Umbilical cord (tissue), 2 donors: Measurements from ENCODE around the gene SUPT5H. TPM values are rescaled to one million over a fixed set of nuclear protein-coding genes. Genes with fewer than 3 reads are reported as not detected.

Experiments used
- DNase-seq: peaks from one replicate; pipeline ENCODE4 v3.0.0-alpha.2; 2015; ENCODE audit warnings: low spot score
- total RNA-seq: library from RNA; depleted of rRNA; stranded (reverse); fragments of >200 nt; gene quantifications from one replicate; pipeline ENCODE4 v1.2.3, GENCODE V29; 2014; ENCODE audit warnings: low replicate concordance; ENCODE audit not compliant: insufficient read depth

The SUPT5H gene
- total RNA-seq, 1 donor from 2014 or later, result 41.4 TPM

DNA sequence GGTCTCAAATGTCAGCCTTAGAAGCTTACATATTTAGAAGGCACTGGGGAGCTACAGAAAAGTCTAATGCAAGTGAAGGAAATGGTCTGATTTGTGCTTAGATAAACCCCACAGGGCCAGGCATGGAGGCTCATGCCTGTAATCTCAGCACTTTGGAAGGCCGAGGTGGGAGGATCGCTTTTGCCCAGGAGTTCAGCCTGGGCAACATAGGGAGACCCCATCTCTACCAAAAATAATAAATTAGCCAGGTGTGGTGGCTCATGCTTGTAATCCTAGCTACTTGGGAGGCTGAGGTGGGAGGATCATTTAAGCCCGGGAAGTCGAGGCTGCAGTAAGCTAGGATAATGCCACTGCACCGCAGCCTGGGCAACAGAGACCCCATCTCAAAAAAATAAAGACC lies 50.7 kb downstream of the SUPT5H start:
- no peak for DNase-seq

DNA sequence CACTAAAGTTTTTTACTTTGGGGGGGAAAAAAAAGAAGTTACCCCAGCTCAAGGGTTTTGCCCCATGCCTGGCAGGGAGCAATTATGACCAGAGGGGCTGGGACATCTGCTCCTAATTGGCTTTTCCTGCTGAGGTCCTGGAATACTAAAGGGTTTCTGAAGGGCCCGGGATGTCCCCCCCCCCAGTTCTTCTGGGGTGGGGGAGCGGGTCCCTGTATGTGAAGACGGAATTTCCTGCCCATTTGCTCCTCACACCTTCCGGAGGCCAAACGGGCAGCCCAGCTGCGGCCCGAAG lies 52.3 kb downstream of the SUPT5H start:
- DNase-seq, result no peak

DNA sequence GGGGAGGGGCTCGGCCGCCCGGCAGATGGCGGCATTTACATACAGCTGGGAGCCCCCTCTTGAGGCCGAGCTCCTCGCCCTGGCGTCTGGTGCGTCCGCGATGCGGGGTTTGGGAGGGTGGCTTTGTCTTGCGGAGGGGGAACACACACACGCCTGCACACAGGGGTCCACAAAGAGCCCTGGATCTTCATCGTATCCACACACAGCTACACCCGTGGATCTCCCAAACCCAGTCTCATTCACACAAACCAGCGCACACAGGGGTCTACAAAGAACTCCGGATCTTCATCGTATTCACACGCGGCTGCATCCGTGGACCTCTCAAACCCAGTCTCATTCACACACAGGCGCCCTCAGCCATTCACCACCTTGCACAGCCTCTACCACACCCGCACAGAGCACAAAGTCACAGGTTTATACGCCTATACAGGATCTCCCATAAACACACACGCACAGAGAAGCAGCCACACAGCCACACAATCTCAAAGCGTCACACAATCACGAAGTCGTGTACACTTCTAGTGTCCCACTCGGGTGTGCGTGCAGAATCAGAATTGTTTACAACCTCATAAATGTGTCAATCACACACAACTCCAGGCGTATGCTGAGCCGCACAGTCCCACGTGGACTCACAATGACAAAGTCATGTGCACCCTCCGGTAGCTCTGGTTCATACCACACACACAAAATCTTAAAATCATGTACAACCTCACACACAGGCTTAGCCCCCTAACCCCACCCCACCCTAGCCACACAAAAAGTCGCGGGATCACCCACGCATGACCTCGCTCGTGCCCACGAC lies 52.8 kb downstream of the SUPT5H start:
- DNase-seq, result peak; percentile 39

DNA sequence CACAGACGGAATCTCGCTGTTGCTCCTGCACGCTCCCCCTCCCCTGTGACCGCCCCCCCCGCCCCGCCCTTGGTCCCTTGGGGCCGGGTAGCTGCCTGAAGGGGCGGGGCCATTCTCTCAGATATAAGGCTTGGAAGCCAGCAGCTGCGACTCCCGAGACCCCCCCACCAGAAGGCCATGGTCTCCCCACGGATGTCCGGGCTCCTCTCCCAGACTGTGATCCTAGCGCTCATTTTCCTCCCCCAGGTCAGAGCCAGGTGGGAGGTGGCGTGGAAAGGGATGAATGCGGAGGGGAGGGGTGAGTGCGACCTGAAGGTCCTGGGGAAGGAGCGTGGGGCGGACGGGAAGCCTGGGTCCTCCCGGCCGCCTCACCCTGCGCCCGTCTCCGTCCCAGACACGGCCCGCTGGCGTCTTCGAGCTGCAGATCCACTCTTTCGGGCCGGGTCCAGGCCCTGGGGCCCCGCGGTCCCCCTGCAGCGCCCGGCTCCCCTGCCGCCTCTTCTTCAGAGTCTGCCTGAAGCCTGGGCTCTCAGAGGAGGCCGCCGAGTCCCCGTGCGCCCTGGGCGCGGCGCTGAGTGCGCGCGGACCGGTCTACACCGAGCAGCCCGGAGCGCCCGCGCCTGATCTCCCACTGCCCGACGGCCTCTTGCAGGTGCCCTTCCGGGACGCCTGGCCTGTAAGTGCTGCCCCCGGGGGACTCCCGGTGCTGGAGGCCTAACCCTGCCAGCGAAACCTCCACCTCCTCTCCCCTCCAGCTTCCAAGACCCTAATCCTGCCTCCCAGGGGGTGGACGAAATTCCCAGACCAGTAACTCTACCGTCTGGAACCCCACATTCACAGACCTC lies 53.6 kb downstream of the SUPT5H start, which contains the start of gene DLL3:
TSS of gene DLL3 (plus strand) at position 150 of the 845 bp plus-strand sequence. CDS start at position 178, 28 bp downstream.
- no peak for DNase-seq

DNA sequence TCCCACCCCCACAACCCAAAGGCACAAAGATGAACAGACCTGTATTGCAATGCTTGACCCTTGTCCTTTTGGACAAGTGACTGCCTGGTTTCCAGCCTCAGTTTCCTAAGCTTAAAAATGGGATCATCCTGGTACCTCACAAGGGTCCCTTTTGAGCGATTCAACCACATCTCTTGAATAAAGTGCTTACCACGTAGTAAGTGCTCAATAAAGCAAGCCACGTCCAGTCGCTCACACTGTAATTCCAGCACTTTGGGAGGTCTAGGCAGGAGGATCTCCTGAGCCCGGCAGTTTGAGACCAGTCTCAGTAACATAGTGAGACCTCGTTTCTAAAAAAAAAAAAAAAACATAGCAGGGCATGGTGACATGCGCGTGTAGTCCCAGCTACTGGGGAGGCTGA lies 54.5 kb downstream of the SUPT5H start:
- DNase-seq, result no peak

DNA sequence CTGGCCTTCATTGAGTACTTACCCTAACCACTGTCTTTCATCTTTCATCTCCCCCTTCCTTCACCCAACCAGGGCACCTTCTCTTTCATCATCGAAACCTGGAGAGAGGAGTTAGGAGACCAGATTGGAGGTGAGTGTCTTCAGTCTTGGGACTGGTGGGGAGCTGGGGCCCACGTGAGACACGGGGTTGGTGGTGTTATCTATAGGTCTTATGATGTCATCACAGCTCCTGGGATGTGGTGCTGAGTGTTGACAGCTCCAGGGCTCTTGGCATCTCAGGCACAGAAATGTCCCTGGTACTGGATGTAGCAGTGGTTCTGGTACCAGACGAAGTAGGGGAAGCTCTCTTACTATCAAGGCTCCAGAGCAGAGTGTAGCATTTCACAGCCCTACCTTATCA lies 55.2 kb downstream of the SUPT5H start:
- no peak for DNase-seq

DNA sequence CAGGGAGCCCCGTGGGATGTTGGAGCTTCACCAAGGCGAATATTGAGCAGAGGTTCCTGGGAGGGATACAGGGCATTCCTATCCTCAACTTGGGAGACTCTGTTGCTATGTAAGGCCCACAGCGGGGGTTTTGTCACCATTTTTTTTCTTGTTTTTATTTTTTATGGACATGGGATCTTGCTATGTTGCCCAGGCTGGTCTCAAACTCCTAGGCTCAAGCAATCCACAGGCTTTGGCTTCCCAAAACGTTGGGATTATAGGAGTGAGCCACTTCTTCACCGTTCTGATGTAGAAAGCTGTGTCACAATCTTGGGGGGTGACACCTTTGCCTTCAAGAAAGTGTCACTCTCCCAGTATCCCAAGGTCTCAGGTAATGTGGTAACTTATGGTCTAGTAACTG lies 56.0 kb downstream of the SUPT5H start:
- DNase-seq, result no peak

DNA sequence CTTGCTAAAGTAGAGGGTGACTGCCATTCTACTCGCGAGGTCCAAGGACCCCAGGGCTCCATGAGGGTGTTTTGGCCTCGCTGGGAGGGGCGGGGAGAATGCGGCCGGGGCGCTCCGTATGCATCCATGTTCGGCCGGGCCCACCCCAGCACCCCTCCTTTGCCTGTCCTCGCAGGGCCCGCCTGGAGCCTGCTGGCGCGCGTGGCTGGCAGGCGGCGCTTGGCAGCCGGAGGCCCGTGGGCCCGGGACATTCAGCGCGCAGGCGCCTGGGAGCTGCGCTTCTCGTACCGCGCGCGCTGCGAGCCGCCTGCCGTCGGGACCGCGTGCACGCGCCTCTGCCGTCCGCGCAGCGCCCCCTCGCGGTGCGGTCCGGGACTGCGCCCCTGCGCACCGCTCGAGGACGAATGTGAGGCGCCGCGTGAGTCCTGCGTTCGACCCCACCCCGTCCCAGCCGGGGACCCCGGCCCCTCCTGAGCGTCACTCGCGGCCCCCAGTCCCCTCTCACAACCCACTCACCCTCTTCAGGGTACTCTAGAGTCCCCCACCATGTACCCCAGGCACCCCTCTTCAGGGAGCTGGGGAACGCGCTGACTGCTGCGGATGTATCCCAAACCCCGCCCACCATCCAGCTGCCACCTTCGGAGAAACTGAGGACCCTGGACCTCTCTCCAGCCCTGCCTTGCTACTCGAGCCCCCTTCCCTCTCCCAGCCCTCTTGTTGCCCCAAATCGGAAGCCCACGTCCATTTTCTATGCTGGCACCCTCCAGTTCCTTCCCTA lies 57.4 kb downstream of the SUPT5H start:
- DNase-seq, result peak; percentile 38

DNA sequence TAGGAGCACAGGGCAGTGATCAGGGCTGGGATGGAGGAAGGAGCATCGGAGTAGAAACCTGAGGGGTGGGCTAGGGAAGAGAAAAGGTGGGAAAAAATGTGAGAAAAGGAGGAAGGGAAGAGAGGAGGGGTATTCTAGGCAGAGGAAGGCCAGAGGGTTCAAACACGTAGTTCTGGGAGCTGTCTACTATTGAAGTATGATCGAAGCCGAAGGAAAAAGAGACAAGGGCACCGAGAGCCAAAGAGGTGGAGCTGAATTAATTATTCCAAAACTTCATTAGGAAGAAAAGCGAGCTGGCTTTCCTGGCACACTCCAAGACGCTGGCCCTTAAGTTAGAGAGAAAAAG lies 61.2 kb downstream of the SUPT5H start:
- DNase-seq, result no peak

DNA sequence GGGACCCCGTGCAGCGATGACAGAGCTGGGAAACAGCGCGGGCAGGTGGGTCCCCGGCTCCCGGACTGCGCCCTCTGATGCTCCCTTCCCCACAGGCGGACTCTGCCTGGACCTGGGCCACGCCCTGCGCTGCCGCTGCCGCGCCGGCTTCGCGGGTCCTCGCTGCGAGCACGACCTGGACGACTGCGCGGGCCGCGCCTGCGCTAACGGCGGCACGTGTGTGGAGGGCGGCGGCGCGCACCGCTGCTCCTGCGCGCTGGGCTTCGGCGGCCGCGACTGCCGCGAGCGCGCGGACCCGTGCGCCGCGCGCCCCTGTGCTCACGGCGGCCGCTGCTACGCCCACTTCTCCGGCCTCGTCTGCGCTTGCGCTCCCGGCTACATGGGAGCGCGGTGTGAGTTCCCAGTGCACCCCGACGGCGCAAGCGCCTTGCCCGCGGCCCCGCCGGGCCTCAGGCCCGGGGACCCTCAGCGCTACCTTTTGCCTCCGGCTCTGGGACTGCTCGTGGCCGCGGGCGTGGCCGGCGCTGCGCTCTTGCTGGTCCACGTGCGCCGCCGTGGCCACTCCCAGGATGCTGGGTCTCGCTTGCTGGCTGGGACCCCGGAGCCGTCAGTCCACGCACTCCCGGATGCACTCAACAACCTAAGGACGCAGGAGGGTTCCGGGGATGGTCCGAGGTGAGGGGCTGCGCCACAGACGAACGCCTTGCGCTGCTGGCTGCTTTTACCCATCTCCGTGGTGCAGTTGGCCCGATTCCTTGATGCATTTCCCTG lies 61.7 kb downstream of the SUPT5H start:
- DNase-seq, result peak; percentile 54

DNA sequence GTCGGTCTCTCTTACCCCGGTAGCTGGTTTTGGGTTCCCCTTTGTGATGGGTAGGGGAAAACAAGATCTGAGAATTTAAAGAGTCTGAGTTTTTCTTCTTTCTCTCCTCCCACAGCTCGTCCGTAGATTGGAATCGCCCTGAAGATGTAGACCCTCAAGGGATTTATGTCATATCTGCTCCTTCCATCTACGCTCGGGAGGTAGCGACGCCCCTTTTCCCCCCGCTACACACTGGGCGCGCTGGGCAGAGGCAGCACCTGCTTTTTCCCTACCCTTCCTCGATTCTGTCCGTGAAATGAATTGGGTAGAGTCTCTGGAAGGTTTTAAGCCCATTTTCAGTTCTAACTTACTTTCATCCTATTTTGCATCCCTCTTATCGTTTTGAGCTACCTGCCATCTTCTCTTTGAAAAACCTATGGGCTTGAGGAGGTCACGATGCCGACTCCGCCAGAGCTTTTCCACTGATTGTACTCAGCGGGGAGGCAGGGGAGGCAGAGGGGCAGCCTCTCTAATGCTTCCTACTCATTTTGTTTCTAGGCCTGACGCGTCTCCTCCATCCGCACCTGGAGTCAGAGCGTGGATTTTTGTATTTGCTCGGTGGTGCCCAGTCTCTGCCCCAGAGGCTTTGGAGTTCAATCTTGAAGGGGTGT lies 62.5 kb downstream of the SUPT5H start:
- no peak for DNase-seq

DNA sequence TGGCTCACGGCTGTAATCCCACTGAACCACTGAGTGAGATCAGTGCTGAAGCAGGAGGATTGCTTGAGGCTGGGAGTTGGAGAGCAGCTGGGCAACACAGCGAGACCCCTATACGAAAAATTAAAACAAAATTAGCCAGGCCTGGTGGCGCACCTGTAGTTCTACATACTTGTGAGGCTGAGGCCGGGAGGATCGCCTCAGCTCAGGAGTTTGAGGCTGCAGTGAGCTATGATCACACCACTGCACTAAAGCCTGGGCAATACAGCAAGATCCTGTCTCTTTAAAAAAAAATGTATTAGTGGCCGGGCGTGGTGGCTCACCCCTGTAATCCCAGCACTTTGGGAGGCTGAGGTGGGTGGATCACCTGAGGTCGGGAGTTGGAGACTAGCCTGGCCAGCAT lies 63.2 kb downstream of the SUPT5H start:
- no peak for DNase-seq

DNA sequence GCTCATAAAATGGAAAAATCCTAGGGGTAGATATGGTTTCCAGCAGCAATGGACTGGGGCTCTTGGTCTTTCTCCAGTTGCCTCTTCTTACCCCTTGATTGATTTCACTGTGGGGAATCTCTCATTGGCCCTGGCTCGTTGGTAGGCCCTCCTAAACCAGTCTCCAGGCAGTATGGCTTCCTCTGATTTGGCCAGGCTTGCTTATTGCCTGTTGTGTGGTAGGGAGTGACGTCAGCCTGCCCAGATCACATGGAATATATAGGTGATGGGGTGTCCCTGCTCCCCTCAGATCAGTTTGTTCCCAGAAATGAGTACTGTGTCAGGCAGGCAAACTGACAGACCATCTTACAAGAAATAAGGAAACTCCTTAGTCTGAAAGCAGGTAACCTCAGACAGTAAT lies 63.9 kb downstream of the SUPT5H start:
- DNase-seq, result no peak

DNA sequence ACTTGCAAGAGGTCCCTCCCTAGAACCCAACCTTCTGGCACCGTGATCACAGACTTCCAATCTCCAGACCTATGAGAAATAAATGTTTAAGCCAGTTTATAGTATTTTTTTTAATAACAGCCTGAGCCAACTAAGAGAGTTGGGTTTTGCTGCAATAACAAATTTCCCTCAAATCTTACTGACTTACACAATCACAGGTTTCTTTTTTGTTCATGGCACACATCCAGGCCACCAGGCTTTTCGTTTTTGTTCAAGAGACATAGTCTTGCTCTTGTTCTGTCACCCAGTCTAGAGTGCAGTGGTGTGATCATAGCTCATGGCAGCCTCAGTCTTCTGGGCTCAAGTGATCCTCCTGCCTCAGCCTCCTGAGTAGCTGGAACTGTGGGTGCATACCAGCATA lies 67.6 kb downstream of the SUPT5H start:
- DNase-seq, result no peak

DNA sequence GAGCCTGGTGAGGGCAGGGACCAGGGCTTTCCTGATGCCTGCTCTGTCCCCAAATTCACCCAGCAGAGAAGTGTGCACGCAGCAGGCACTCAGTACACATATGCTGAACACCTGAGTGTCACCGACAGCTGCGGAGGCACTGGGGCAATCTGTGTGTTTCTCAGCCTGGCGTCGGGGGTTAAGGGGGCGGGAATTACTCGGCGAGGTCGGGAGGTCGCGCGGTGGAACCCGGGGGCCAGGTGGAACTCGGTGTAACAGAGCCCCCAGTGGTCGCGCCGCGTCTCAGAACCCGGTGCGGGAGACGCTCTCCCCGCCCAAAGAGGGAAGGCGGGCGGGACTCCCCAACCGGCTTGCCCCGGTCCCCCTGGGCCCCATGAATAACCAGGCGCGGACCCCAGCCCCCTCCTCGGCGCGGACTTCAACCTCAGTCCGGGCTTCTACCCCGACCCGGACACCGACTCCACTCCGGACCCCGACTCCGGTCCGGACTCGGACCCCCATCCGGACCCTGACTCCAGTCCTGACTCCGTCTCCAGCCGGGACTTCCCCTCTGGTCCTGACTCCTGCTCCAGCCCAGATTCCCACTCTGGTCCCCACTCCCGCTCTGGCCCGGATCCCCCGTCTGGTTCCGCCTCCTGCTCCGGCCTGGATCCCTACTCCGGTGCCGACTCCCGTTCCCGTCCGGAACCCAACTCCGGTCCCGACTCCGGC lies 69.6 kb downstream of the SUPT5H start, which contains the start of gene SELENOV:
TSS of gene SELENOV (plus strand) at position 300 of the 711 bp plus-strand sequence. CDS start at position 374, 74 bp downstream.
- no peak for DNase-seq

DNA sequence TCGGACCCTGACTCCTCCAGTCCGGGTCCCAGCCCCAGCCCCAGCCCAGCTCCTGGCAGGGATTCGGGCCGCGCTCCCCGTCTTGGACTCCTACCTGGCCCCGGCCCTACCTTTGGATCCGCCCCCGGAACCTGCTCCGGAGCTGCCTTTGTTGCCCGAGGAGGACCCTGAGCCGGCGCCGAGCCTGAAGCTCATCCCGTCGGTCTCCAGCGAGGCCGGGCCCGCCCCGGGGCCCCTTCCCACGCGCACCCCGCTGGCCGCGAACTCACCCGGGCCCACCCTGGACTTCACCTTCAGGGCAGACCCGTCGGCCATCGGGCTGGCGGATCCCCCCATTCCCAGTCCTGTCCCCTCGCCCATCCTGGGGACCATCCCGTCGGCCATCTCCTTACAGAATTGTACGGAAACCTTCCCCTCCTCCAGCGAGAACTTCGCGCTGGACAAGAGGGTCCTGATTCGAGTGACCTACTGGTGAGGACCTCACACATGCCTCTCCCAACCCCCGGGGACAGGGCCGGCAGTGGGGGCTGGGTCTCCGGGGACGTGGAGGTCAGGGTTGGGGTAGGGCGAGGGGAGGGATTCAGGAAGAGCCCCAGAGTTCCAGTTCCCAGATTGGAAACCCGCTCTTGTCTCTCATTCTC lies 70.3 kb downstream of the SUPT5H start:
- DNase-seq, result no peak

DNA sequence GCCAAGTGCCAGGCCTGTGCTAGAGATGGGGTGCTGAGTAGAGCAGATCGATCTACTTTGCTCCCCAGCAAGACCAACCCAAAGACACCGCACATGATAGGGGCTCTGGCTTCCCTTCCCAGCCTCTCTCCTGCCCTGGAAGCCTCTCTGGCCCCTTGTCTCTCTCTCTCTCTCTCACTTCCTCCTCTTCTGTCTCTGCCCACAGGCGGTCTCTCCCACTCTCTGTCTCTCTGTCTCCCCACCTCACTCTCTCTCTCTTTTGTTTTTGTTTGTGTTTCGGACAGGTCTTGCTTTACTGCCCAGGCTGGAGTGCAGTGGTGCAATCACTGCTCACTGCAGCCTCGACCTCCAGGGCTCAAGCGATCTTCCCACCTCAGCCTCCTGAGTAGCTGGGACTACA lies 70.9 kb downstream of the SUPT5H start:
- no peak for DNase-seq

DNA sequence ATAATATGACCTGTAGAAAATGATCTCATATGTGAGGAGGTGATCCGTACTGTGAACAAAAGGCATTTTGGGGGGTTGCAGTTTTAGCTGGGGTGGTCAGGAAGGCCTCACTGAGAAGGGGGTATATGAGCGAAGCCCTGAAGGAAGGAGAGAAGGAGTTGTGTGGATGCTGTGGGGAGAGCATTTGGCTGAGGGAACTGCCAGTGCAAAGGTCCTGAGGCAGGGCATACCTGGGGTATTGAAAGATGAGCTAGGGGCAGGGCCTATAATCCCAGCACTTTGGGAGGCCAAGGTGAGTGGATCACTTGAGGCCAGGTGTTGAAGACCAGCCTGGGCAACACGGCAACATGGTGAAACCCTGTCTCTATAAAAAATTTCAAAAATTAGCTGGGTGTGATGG lies 72.0 kb downstream of the SUPT5H start:
- no peak for DNase-seq

DNA sequence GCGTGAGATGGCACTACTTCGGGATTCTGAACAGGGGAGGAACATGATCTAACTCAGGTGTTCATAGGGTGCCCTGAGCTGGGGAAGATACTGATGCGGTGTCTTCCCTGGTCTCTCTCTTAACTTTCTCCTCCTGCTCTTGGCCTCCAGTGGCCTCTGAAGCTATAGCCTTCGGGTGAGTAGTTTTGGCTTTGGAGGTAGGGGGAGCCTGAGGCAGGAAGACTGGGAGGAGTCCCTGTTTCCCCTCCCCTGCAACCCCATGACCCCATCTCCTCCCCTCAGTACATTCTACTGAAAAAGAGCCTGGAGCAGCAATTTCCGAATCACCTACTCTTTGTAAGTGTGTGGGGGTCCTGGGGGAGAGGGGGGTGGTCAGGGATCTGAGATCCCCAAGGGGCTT lies 73.1 kb downstream of the SUPT5H start:
- DNase-seq, result no peak

DNA sequence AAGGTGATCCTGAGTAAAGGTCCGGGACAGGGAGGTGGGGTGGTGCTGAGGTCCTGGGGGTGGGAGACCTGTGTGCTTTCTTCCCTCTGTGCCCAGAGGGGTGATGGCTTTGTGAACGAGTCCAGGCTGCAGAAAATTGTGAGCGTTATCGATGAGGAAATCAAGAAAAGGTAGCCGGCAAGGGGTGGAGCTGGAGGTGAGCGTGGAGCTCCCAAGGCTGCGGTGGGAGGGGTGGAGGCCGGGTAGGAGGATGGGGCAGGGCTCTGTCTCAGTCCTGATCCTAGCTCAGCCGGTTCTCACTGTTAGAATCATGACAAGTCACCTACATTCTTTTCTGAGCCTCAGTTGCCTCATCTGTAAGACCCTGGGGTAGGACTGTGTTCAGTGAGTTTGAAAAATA lies 73.6 kb downstream of the SUPT5H start:
- no peak for DNase-seq
